ENCODE measurements around the gene DCANP1. TPM values are rescaled to one million over a fixed set of nuclear protein-coding genes. Genes with fewer than 3 reads are reported as not detected.
A peak's percentile ranks its signal among the peaks of the same experiment; 100 is the strongest.

Gene DCANP1
- total RNA-seq, 1 donor from 2014 or later: not detected

GRCh38 chr5:135432113-135432512 is 15.0 kb downstream of the DCANP1 start:
- no peaks in the 10 kb centered on the region for H3K36me3 ChIP-seq (ENCODE audit: control insufficient read depth, insufficient read depth, low read length)
- H3K27me3 ChIP-seq (ENCODE audit: control insufficient read depth, insufficient read depth, low read length): peaks cover 7% of the 10 kb centered on the region
- H3K4me3 ChIP-seq (ENCODE audit: low read depth, low read length): no peak overlapping the region
- FAIRE-seq (no peak), DNase-seq (ENCODE audit: low read depth) (no peak)
- TF ChIP-seq CTCF (IDR thresholded peaks at IDR 0.05; ENCODE audit: insufficient read depth, low read length, severe bottlenecking): no peak

GRCh38 chr5:135430135-135430437 is 17.1 kb downstream of the DCANP1 start:
- no peak overlapping the region for H3K4me3 ChIP-seq (ENCODE audit: low read depth, low read length)
- peaks cover 1% of the 10 kb centered on the region for H3K27me3 ChIP-seq (ENCODE audit: control insufficient read depth, insufficient read depth, low read length)
- H3K36me3 ChIP-seq (ENCODE audit: control insufficient read depth, insufficient read depth, low read length): no peaks in the 10 kb centered on the region
- TF ChIP-seq CTCF (IDR thresholded peaks at IDR 0.05; ENCODE audit: insufficient read depth, low read length, severe bottlenecking): no peak
- FAIRE-seq (no peak), DNase-seq (ENCODE audit: low read depth) (no peak)

GRCh38 chr5:135429301-135430134 is 17.6 kb downstream of the DCANP1 start:
- H3K36me3 ChIP-seq (ENCODE audit: control insufficient read depth, insufficient read depth, low read length): no peaks in the 10 kb centered on the region
- TF ChIP-seq CTCF (IDR thresholded peaks at IDR 0.05; ENCODE audit: insufficient read depth, low read length, severe bottlenecking): no peak
- no peak overlapping the region for H3K4me3 ChIP-seq (ENCODE audit: low read depth, low read length)
- peaks cover 1% of the 10 kb centered on the region for H3K27me3 ChIP-seq (ENCODE audit: control insufficient read depth, insufficient read depth, low read length)
- DNase-seq (ENCODE audit: low read depth) (no peak), FAIRE-seq (no peak)

GRCh38 chr5:135428586-135428985 is 18.6 kb downstream of the DCANP1 start:
- TF ChIP-seq CTCF (IDR thresholded peaks at IDR 0.05; ENCODE audit: insufficient read depth, low read length, severe bottlenecking): no peak
- Histone ChIP-seq H3K27me3 (ENCODE audit: control insufficient read depth, insufficient read depth, low read length) (peaks cover 1% of the 10 kb centered on the region), H3K4me3 (ENCODE audit: low read depth, low read length) (no peak overlapping the region), H3K36me3 (ENCODE audit: control insufficient read depth, insufficient read depth, low read length) (no peaks in the 10 kb centered on the region)
- FAIRE-seq (no peak), DNase-seq (ENCODE audit: low read depth) (no peak)

- Histone ChIP-seq H3K36me3 (ENCODE audit: control insufficient read depth, insufficient read depth, low read length) (no peaks in the 10 kb centered on the region), H3K4me3 (ENCODE audit: low read depth, low read length) (no peak overlapping the region), H3K27me3 (ENCODE audit: control insufficient read depth, insufficient read depth, low read length) (no peaks in the 10 kb centered on the region)
- FAIRE-seq: no peak
- DNase-seq (ENCODE audit: low read depth): peak; percentile 68
- TF ChIP-seq CTCF (IDR thresholded peaks at IDR 0.05; ENCODE audit: insufficient read depth, low read length, severe bottlenecking): peak; percentile 71
Observed at GRCh38 chr5:135426102-135427082, 20.8 kb downstream of the DCANP1 start.

All from bronchial epithelial cell (primary cell).